Stimulated activated CD8-positive, alpha-beta memory T cell treated with anti-CD3 and anti-CD28 coated beads, Interleukin-7, amount 100 ng/mL, for 1 hour (primary cell): ENCODE data around the gene ZCCHC14.
"Not testable (repeated sequence)": the region's sequence is repeated elsewhere in the genome, so short reads cannot be mapped to it uniquely, and the experiment has no call there.

Source experiments
- DNase-seq, 2 donors: peaks; one replicate each; pipeline ENCODE4 v3.0.0-alpha.2; 2020; ENCODE audit warnings: low read depth in 2 of 2

The ZCCHC14 gene

DNA sequence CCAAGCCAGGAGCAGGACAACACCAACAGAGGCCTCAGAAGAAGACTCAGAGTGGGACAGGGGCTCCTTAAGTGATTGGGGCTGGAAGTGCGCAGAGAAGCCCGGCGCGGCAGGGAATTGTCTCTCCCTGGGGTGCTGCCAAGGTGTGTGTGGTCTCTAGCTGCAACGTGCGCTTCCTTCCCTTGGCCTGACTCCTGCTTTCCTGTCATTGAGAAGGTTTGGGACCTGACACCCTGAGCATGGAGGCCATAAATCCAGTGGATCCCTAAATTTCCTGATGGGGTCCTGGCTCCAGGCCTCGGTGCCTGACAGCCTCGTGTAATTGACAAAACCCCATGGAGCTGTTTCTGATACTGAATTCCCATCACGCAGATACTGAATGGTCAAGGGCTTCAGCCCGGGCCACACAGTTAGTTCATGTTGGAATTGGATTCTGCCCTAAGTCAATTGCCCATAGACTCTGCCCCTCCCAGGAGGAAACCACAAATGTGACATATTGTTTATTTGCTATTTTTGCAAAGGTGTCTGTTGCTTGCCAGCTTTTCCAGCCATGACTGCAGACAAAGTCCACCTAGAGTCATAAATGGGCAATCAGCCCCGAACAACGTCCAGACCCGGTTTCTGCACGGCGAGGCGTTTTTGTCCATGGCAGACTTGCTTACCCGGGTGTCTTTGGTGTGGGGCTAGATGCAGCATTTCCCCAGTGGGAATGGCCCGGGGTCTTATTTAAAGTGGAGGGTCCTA lies 4.4 kb upstream of the ZCCHC14 start:
- not testable (repeated sequence) for DNase-seq

DNA sequence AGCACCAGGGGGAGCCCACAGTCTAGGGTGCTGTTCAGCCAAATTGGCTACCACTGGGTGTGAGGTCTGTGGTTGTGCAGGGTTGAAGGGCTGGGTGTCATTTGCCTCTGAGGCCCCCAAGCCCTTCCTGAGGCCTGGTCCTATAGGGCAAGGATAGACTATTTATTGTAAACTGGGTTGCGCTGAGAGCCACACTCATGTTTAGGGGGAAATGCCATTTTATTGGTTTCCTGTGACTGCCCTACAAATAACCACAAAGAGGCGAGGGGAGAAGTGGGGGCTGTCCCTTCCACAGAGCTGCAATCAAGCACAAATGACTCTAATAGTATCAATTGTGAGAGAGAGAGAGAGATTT lies 3.6 kb upstream of the ZCCHC14 start:
- DNase-seq = no peak

DNA sequence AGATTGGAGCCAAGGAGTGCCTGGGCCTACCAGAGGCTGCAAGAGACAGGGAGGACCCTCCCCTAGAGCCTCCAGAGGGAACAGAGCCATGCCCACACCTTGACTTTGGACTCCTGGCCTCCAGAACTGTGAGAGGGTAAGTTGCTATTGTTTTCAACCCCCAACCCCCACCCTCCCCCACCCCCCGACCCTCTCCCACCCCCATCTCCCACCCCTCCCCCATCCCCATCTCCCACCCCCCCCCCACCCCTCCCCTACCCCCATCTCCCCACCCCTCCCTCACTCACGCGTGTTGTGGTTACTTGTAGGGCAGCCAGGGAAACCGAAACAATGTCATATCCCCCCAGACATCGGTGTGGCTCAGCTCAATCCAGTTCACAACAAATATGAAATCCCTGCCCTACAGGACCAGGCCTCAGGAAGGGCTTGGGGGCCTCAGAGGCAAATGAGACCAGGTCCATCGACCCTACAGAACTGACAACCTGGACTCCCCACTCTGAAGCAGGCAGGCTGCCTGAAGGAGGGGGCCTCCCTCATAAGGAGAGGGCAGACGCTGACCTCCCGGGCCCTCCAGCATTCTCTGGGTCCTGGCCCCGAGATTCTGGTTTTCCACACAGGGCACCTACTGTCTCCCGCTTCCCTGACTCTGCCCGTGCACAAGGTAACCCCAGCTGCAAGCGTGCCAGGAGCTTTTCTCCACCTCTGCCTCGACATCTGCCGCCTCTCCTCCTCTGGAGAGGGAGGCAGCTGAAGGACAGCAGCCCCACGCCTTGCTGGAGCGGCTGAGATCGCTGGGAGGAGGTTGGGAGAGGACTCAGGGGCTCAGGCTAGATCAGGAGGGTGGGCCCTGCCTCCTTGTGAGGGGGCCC lies 3.0 kb upstream of the ZCCHC14 start:
- no peak for DNase-seq

- DNase-seq = no peak
Measured at GRCh38 chr16:87493608-87494280, 920 bp upstream of the ZCCHC14 start.

DNA sequence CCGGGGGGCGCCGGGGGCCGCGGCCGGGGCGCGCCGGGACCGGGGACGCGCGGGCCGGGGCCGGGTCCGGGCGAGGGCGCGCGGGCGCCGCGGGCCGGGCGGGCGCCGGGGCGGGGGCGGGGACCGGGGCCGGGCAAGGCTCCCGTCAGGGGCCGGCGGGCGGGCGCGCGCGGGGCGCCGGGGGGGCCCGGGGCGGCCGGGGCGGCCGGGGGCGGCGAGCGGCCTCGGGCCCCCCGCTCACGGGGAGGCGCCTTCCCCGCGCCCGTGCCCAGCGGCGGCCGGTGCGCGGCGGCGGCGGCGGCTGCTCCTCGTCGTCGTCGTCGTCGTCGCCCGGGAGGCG lies 563 bp downstream of the ZCCHC14 start:
- no peak for DNase-seq

DNA sequence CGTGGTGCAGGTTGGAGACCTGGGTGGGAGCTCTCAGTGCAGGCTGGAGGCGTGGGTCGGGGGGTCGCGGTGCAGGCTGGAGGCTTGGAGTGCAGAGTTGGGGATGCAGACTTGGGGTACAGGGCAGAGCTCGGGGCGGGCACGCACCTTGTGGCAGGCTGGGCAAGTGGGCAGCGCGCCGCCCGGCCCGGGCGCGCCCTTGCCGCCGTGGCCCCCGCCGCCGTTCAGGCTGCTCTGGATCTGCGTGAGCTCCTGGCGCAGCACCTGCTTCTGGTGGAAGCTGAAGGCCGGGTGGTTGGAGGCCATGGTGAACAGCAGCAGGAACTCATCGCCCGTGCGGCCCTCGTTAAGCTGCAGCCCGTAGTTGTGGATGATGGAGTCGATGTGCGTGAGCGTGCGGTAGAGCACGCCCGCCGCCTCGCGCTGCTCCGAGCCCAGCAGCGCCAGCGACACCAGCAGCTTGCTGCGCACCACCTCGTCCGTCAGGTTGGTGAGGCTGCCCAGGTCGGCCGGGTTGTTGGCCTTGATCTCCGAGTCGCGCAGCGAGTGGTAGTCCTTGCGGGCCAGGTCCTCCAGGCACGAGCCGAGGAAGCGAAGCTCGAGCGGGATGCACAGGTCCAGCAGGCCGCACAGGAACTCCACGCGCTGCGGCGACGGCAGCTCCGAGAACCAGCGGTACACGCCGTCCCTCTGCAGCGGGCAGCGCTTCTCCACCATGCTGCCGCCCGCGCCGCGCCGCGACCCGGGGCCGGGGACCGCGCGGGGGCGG lies 1.1 kb downstream of the ZCCHC14 start:
- no peak for DNase-seq

DNA sequence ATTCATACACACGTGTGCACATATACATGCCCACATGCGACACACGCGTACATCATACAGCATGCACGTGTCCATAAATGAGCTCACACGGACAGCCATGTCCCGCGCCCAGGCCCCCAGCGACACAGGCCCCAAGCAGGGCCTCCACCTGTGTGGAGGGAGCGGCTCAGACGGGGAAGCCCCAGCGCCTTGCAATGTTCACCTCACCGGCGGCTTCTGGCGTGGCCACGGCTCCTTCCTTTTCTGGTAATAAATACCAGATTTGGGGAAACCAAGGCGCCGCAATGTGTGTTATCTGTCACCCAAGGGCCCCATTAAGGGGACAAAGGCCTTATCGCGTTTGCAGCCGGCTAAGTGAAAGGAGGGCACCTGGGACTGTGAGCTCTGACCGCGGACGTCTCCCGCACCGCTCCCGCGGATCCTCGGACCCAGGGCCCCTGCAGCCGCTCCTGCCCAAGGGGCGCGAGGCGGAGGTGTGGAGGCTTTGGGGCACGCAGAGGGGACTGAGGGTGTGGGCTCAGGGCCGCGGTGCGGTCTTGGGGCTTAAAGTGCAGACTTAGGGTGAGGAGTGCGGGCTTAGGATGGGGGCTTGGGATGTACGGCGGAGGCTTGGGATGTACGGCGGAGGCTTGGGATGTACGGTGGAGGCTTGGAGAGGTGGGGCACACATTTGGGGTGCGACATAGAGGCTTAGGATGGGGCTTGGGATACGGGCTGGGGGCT lies 1.9 kb downstream of the ZCCHC14 start:
- DNase-seq = not testable (repeated sequence)

- DNase-seq = no peak
Measured at GRCh38 chr16:87490096-87490798, 2.6 kb downstream of the ZCCHC14 start.

DNA sequence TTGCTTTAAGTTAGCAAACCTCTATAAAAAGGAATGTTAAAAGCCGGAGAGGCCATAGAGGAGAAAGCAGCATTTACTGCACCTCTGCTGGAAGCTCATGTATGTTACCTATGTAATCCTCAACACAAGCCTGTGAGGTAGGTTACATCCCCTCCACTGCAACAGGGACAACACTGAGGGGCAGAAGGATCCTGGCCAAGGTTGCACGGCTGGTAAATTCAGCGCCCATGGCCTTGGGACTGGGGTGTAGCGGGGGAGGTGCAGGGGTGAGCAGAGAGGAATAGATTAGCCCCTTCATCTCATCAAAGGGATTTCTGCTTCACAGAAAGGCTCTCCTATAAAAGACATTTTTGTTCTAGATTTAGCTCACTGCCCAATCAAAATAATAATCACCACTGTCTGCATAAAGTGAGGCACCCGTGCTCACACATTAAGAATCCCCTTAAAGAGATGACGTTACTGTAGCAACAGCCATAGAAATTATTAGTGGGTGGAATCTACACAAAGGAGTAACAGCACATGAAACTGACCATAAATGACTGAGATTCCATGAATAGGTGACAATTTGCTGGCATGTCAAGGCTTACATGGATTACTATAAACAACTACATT lies 3.3 kb downstream of the ZCCHC14 start:
- DNase-seq = no peak

GRCh38 chr16:87488960-87489359 lies 3.9 kb downstream of the ZCCHC14 start:
- not testable (repeated sequence) for DNase-seq

DNA sequence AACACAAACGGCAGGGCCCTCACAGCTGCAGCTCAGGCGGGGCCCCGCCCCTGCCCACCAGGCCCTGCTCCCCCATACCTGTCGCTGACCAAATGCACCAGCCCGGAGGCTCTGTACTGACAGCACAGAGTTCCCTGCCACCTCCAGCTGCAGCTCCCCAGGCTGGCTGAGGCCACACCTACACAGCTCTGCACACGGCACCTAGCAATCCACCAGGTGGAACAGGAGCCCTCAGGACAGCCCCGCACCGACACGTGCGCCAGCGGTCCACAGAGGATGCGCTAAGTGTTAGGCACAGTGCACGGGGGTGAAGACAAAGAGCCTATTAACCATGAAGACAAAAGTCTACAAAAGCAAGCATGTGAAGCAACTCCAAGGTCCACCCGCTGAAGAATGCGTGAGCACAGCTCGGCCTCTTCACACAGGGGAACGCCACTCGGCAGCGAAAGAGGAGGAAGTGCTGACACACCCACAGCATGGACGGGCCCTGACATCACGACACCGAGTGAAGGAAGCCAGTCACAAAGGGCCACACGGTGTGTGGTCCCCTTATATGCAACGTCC lies 5.4 kb downstream of the ZCCHC14 start:
- no peak for DNase-seq

DNA sequence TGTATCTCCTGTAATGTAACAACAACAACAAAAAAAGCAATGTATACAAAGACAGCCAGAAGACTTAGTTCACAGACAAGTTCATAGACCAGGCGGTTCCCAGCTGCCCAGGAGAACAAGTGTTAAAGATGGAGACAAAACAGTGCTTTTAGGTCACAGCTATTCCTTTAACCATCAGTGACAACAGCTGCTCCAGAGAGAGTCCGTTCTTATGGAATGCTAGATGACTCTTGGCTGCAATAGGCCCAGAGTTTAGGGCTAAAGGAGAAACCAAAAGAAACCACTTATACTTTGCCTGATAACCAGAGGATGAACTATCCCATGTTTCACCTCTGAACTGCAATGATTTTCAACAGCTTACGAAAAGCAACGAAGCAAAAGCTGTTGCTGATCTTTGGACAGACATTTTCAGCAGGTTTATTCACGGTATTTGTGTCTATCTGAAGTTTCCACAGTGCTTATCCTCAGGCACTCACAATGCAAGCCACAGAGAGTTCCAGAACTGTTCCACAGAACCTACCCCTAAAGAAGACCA lies 6.0 kb downstream of the ZCCHC14 start:
- DNase-seq = no peak

GRCh38 chr16:87486282-87486681 lies 6.5 kb downstream of the ZCCHC14 start:
- DNase-seq = no peak

GRCh38 chr16:87485792-87486191 lies 7.0 kb downstream of the ZCCHC14 start:
- not testable (repeated sequence) for DNase-seq

- DNase-seq = no peak
Measured at GRCh38 chr16:87484487-87485331, 8.1 kb downstream of the ZCCHC14 start.

DNA sequence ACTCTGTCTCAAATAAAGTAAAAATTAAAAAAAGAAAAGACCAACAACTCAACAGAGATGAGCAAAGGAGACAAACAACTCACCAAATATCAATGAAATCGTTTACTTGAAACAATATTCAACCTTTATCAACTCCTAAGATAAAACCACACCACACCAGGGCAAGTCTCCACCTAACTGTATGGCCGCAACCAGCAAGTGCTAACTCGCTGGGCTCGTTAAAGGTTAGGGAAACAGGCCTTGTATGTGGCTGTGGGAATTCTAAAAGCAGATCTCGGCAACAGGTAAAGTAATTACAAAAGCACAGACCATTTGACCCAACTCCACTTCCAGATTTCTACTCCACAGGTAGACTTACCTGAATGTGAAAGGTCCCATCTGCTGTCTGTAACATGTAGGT lies 9.3 kb downstream of the ZCCHC14 start:
- no peak for DNase-seq

DNA sequence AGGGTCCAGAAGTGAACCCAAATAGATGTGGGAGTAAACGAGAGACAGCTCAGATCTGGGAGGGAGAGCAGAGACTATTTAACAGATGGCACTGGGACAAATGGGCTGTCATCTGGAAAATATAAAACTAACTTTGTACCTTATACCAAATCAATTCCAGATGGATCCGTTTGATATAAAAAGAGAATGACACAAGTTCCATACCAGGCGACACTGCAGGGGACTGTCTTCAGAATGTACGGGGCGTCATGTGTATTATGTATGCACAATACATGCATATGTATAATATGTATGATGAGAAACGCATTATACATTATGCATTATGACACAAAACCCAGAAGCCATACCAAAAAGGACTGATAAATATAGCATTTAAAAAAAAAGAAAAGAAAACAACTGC lies 10.2 kb downstream of the ZCCHC14 start:
- DNase-seq = not testable (repeated sequence)

DNA sequence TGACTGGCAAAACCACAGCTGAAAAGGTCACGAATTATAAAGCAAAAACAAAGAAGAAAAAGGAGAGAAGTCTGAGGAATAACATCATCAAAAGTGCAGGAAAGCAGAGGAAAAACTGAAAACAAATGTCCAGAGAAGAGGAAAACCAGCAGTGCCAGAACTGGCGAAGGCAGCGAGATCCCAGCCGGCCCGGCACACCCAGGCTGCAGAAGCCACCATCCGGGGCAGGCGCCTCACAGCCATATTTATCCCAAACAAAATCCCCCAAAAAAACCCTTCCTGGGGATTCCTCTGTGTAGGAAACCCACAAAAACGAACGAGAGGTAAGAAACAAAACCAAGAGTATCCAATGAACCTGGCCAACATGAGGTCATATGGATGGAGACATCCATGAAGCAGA lies 10.6 kb downstream of the ZCCHC14 start:
- DNase-seq = no peak

GRCh38 chr16:87481711-87482110 lies 11.1 kb downstream of the ZCCHC14 start:
- DNase-seq = not testable (repeated sequence)
